ENCODE data around the gene HELZ.

GRCh38 chr17:67151717-67152116 lies 93.3 kb downstream of the HELZ start:
- TF ChIP-seq POLR2A (IDR thresholded peaks at IDR 0.05; ENCODE audit: low read depth, low read length), result no peak
- TF ChIP-seq POLR2AphosphoS5 (IDR thresholded peaks at IDR 0.05; ENCODE audit: low read depth, low read length), result no peak

All from GM12892 (cell line).